Activated CD8-positive, alpha-beta memory T cell treated with anti-CD3 and anti-CD28 coated beads for 1 hour (primary cell): ENCODE data around the gene LYSMD2.

Experiments used
- DNase-seq, 2 donors: peaks; one replicate each; pipeline ENCODE4 v3.0.0-alpha.2; 2020; ENCODE audit warnings: low read depth in 1 of 2; ENCODE audit errors: extremely low read depth in 1 of 2

Gene LYSMD2

GRCh38 chr15:51677021-51677420, 60.4 kb downstream of the LYSMD2 start:
- no peak for DNase-seq

DNA sequence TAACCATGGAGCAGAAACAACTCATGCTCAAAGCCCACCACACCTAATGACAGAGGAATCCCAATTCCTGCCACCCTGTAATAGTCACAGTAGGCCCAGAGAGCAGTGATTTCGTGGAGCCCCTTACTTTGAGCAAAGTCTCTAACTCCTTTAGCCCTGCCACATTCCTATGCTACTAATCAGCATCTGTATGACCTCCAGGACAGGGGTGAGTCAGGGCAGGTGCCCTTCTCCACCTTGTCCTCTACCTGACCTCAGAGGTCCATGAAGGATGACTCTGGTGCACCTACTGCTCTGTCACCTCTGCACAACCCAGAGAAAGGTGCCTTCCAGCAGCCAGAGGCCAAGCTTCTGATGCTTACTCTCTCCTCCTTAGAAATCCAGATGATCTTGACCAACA, 62.2 kb downstream of the LYSMD2 start:
- DNase-seq = no peak
